Esophagus muscularis mucosa (tissue), 4 donors: ENCODE data around the gene APLNR. TPM values are rescaled to one million over a fixed set of nuclear protein-coding genes. Genes with fewer than 3 reads are reported as not detected.

Experiments
- DNase-seq: peaks from one replicate; pipeline ENCODE4 v3.0.0-alpha.2; 2017; ENCODE audit errors: extremely low spot score
- H3K27ac ChIP-seq, 4 donors: fragments of 200-600 bp; sonication (generic); replicated peaks in 1 of 4; 1 replicate in 3 of 4; 2 replicates in 1 of 4; pipeline ENCODE4 v1.5.1; 2016 to 2019; ENCODE audit warnings: mild to moderate bottlenecking in 1 of 4
- H3K27me3 ChIP-seq, 4 donors: fragments of 200-600 bp; sonication (generic); one replicate each; pipeline versions ENCODE4 v1.5.1 to v1.6.0; 2016 to 2019
- H3K36me3 ChIP-seq, 4 donors: fragments of 200-600 bp; sonication (generic); one replicate each; pipeline ENCODE4 v1.5.1; 2016 to 2019
- H3K4me1 ChIP-seq, 4 donors: fragments of 200-600 bp; sonication (generic); one replicate each; pipeline ENCODE4 v1.5.1; 2016 to 2019
- H3K4me3 ChIP-seq, 4 donors: fragments of 200-600 bp; sonication (generic); 1 replicate in 2 of 4; 2 replicates in 2 of 4; pipeline ENCODE4 v1.5.1; 2016 to 2019; ENCODE audit warnings: mild to moderate bottlenecking in 4 of 4, moderate library complexity in 1 of 4
- H3K9me3 ChIP-seq, 4 donors: fragments of 200-600 bp; sonication (generic); 1 replicate in 3 of 4; 2 replicates in 1 of 4; pipeline ENCODE4 v1.5.1; 2016 to 2019
- CTCF ChIP-seq, 3 experiments: fragments of 200-600 bp in 2 of 3; fragments of 450-650 bp in 1 of 3; sonication (generic) in 2 of 3; IDR thresholded peaks; one replicate each; pipeline ENCODE4 v1.5.1; 2017 to 2019; ENCODE audit warnings: antibody characterized with exemption in 3 of 3, mild to moderate bottlenecking in 2 of 3, moderate library complexity in 1 of 3
- EP300 ChIP-seq: sonication (generic); formaldehyde crosslinking; IDR thresholded peaks from one replicate; pipeline ENCODE4 v1.6.1; 2017; ENCODE audit warnings: antibody characterized with exemption
- POLR2A ChIP-seq: fragments of 450-650 bp; IDR thresholded peaks from one replicate; pipeline ENCODE4 v1.6.1; 2017; ENCODE audit warnings: antibody characterized with exemption, moderate library complexity, mild to moderate bottlenecking, low read depth
- POLR2AphosphoS5 ChIP-seq, 2 donors: sonication (generic); formaldehyde crosslinking; IDR thresholded peaks; one replicate each; pipeline ENCODE4 v1.6.1; 2017; ENCODE audit warnings: antibody characterized with exemption in 2 of 2
- WGBS: methylation state at CpG from one replicate; pipeline ENCODE4 v1.1.5; 2018; 5-methylcytosine and 5-hydroxymethylcytosine counted together
- intact Hi-C: fragments of 100-400 bp; cut with DNase I; formaldehyde crosslinking; loops from one replicate; pipeline ENCODE4 v1.15.1; 2023
- total RNA-seq, 4 donors: library from RNA; depleted of rRNA; stranded (reverse); fragments of >200 nt; gene quantifications; one replicate each; pipeline versions ENCODE4 v1.1.0 to v1.2.1, GENCODE V29; 2016

The APLNR gene
- total RNA-seq, 4 donors from 2014 or later = 1.7 to 6.3 (median 3.8) TPM

GRCh38 chr11:57274904-57275498 is 38.0 kb upstream of the APLNR start:
- Histone ChIP-seq H3K36me3 (no peaks in the 10 kb centered on the region), H3K4me3 (no peak overlapping the region), H3K4me1 (peaks cover 14 to 35% (median 22%) of the 10 kb centered on the region in 4 donors), H3K27me3 (no peaks in the 10 kb centered on the region), H3K27ac (peak overlapping the region; percentile 20 to 48 (median 40)), H3K9me3 (peaks cover 0 to 7% (median 0%) of the 10 kb centered on the region in 4 donors)
- WGBS = 43% methylated on average over 1 of the region's 1 CpG
- TF ChIP-seq POLR2A (no peak), CTCF (IDR thresholded peaks at IDR 0.05) (no peak), POLR2AphosphoS5 (IDR thresholded peaks at IDR 0.05) (no peak), EP300 (no peak)
- intact Hi-C loops = no loop called here
- DNase-seq = no peak

GRCh38 chr11:57273448-57274058 is 36.5 kb upstream of the APLNR start:
- H3K36me3 ChIP-seq = no peaks in the 10 kb centered on the region
- H3K4me3 ChIP-seq = no peak overlapping the region
- no peak for TF ChIP-seq POLR2AphosphoS5 (IDR thresholded peaks at IDR 0.05)
- no peak for TF ChIP-seq POLR2A
- TF ChIP-seq CTCF (IDR thresholded peaks at IDR 0.05) = no peak
- TF ChIP-seq EP300 = no peak
- no peak overlapping the region for H3K27ac ChIP-seq
- H3K9me3 ChIP-seq = peaks cover 0 to 7% (median 0%) of the 10 kb centered on the region in 4 donors
- WGBS = 94% methylated on average over 4 of the region's 4 CpGs
- H3K27me3 ChIP-seq = no peaks in the 10 kb centered on the region
- intact Hi-C loops = no loop called here
- peaks cover 13 to 25% (median 16%) of the 10 kb centered on the region in 4 donors for H3K4me1 ChIP-seq
- no peak for DNase-seq

- 64% methylated on average over 3 of the region's 3 CpGs for WGBS
- no peaks in the 10 kb centered on the region for H3K36me3 ChIP-seq
Measured at GRCh38 chr11:57269571-57270021, 32.5 kb upstream of the APLNR start.

GRCh38 chr11:57266157-57266556 is 29.1 kb upstream of the APLNR start:
- TF ChIP-seq CTCF (IDR thresholded peaks at IDR 0.05) = no peak
- TF ChIP-seq EP300 = no peak
- no peak for TF ChIP-seq POLR2AphosphoS5 (IDR thresholded peaks at IDR 0.05)
- no peak for TF ChIP-seq POLR2A
- H3K27ac ChIP-seq = no peak overlapping the region
- intact Hi-C loops = no loop called here

More at GRCh38 chr11:57269571-57270021, 32.5 kb upstream of the APLNR start:
- no peak overlapping the region for H3K4me3 ChIP-seq
- intact Hi-C loops = no loop called here
- H3K4me1 ChIP-seq = peaks cover 0 to 4% (median 0%) of the 10 kb centered on the region in 4 donors
- no peak overlapping the region for H3K27ac ChIP-seq
- no peaks in the 10 kb centered on the region for H3K27me3 ChIP-seq
- H3K9me3 ChIP-seq = peaks cover 0 to 10% (median 0%) of the 10 kb centered on the region in 4 donors
- TF ChIP-seq POLR2AphosphoS5 (IDR thresholded peaks at IDR 0.05) = peak in 1 of 2 donors; percentile 38
- TF ChIP-seq EP300 = no peak
- DNase-seq = no peak

GRCh38 chr11:57263351-57263750 is 26.3 kb upstream of the APLNR start:
- H3K9me3 ChIP-seq = peaks cover 0 to 4% (median 0%) of the 10 kb centered on the region in 4 donors
- intact Hi-C loops = no loop called here
- no peak overlapping the region for H3K4me3 ChIP-seq
- peaks cover 0 to 26% (median 4%) of the 10 kb centered on the region in 4 donors for H3K4me1 ChIP-seq
- TF ChIP-seq EP300 (no peak), POLR2A (no peak), POLR2AphosphoS5 (IDR thresholded peaks at IDR 0.05) (no peak), CTCF (IDR thresholded peaks at IDR 0.05) (no peak)
- DNase-seq = no peak
- no peaks in the 10 kb centered on the region for H3K27me3 ChIP-seq
- no peak overlapping the region for H3K27ac ChIP-seq
- WGBS = 94% methylated on average over 7 of the region's 7 CpGs
- H3K36me3 ChIP-seq = no peaks in the 10 kb centered on the region

More at GRCh38 chr11:57266157-57266556, 29.1 kb upstream of the APLNR start:
- DNase-seq = no peak
- Histone ChIP-seq H3K27me3 (no peaks in the 10 kb centered on the region), H3K9me3 (peaks cover 0 to 4% (median 0%) of the 10 kb centered on the region in 4 donors), H3K4me1 (peaks cover 0 to 28% (median 4%) of the 10 kb centered on the region in 4 donors), H3K4me3 (no peak overlapping the region), H3K36me3 (no peaks in the 10 kb centered on the region)
